ENCODE results near the gene PTDSS2.

The PTDSS2 gene

GRCh38 chr11:487571-488021 lies 37.5 kb downstream of the PTDSS2 start:
- H3K4me3 ChIP-seq (ENCODE audit: low read length) = no peak overlapping the region
- H3K36me3 ChIP-seq (ENCODE audit: control insufficient read depth, insufficient read depth, low read length) = no peaks in the 10 kb centered on the region
- peaks cover 7% of the 10 kb centered on the region for H3K4me1 ChIP-seq (ENCODE audit: control insufficient read depth, insufficient read depth, low read length)
- H3K9me3 ChIP-seq (ENCODE audit: control insufficient read depth, low read length) = no peaks in the 10 kb centered on the region
- no peaks in the 10 kb centered on the region for H3K27me3 ChIP-seq (ENCODE audit: control insufficient read depth, insufficient read depth, low read length)
- no peak overlapping the region for H3K9ac ChIP-seq (ENCODE audit: low read length)

DNA sequence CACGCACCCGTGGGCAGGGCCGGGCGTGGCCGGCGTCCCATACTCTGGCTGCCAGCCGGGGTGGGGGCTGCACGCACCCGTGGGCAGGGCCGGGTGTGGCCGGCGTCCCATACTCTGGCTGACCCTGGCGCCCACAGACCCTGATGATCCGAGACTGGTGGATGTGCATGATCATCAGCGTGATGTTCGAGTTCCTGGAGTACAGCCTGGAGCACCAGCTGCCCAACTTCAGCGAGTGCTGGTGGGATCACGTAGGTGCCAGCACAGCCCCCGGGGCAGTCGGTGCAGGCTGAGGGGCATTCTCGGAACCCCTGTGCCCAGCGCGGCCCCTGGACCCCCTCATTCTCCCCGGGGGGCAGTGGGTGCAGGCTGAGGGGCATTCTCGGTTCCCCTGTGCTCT lies 38.0 kb downstream of the PTDSS2 start:
- H3K4me1 ChIP-seq (ENCODE audit: control insufficient read depth, insufficient read depth, low read length) = peaks cover 7% of the 10 kb centered on the region
- H3K4me3 ChIP-seq (ENCODE audit: low read length) = no peak overlapping the region
- no peaks in the 10 kb centered on the region for H3K27me3 ChIP-seq (ENCODE audit: control insufficient read depth, insufficient read depth, low read length)
- H3K9me3 ChIP-seq (ENCODE audit: control insufficient read depth, low read length) = no peaks in the 10 kb centered on the region
- H3K36me3 ChIP-seq (ENCODE audit: control insufficient read depth, insufficient read depth, low read length) = no peaks in the 10 kb centered on the region
- no peak overlapping the region for H3K9ac ChIP-seq (ENCODE audit: low read length)

DNA sequence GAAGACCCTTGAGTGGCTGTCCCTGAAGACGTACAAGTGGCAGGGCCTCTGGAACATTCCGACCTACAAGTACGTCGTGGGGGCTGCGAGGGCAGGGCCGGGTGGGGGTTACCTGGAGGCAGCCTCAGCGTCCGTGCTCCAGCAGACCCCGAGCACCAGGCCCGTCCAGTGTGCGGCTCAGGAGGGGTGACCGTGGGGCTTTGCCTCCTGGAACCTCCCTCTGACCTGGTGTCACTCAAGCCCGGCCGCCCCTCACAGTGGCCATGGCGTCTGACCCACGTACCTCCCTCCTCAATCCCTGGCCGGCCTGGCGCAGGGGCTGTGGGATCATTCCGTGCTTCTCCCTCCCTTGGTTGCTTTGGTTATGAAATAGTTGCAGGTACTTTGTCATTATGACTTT lies 38.5 kb downstream of the PTDSS2 start:
- Histone ChIP-seq H3K9me3 (ENCODE audit: control insufficient read depth, low read length) (no peaks in the 10 kb centered on the region), H3K4me1 (ENCODE audit: control insufficient read depth, insufficient read depth, low read length) (peaks cover 7% of the 10 kb centered on the region), H3K36me3 (ENCODE audit: control insufficient read depth, insufficient read depth, low read length) (no peaks in the 10 kb centered on the region), H3K27me3 (ENCODE audit: control insufficient read depth, insufficient read depth, low read length) (no peaks in the 10 kb centered on the region), H3K4me3 (ENCODE audit: low read length) (no peak overlapping the region), H3K9ac (ENCODE audit: low read length) (no peak overlapping the region)

- H3K4me1 ChIP-seq (ENCODE audit: control insufficient read depth, insufficient read depth, low read length) = peaks cover 7% of the 10 kb centered on the region
- no peaks in the 10 kb centered on the region for H3K9me3 ChIP-seq (ENCODE audit: control insufficient read depth, low read length)
- H3K4me3 ChIP-seq (ENCODE audit: low read length) = no peak overlapping the region
- H3K9ac ChIP-seq (ENCODE audit: low read length) = no peak overlapping the region
- H3K36me3 ChIP-seq (ENCODE audit: control insufficient read depth, insufficient read depth, low read length) = no peaks in the 10 kb centered on the region
- H3K27me3 ChIP-seq (ENCODE audit: control insufficient read depth, insufficient read depth, low read length) = no peaks in the 10 kb centered on the region
These were observed 38.9 kb downstream of the PTDSS2 start for GRCh38 chr11:488992-489391.

DNA sequence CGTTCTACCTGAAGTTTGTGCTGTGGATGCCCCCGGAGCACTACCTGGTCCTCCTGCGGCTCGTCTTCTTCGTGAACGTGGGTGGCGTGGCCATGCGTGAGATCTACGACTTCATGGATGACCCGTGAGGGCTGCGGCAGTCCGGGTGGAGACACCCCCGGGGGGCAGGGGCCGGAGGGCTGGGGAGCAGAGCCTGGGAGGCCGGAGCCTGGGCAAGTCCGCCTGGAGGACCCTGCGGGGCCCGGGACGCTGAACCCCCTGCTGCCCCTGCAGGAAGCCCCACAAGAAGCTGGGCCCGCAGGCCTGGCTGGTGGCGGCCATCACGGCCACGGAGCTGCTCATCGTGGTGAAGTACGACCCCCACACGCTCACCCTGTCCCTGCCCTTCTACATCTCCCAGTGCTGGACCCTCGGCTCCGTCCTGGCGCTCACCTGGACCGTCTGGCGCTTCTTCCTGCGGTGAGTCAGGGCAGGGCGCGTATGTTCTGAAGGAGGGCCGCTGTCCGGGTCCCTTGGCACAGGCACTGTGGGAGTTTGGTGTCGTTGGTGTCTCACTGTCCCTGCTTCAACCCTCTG lies 39.6 kb downstream of the PTDSS2 start:
- H3K4me1 ChIP-seq (ENCODE audit: control insufficient read depth, insufficient read depth, low read length) = peaks cover 7% of the 10 kb centered on the region
- H3K4me3 ChIP-seq (ENCODE audit: low read length) = no peak overlapping the region
- H3K9ac ChIP-seq (ENCODE audit: low read length) = no peak overlapping the region
- H3K36me3 ChIP-seq (ENCODE audit: control insufficient read depth, insufficient read depth, low read length) = no peaks in the 10 kb centered on the region
- H3K9me3 ChIP-seq (ENCODE audit: control insufficient read depth, low read length) = no peaks in the 10 kb centered on the region
- H3K27me3 ChIP-seq (ENCODE audit: control insufficient read depth, insufficient read depth, low read length) = no peaks in the 10 kb centered on the region

DNA sequence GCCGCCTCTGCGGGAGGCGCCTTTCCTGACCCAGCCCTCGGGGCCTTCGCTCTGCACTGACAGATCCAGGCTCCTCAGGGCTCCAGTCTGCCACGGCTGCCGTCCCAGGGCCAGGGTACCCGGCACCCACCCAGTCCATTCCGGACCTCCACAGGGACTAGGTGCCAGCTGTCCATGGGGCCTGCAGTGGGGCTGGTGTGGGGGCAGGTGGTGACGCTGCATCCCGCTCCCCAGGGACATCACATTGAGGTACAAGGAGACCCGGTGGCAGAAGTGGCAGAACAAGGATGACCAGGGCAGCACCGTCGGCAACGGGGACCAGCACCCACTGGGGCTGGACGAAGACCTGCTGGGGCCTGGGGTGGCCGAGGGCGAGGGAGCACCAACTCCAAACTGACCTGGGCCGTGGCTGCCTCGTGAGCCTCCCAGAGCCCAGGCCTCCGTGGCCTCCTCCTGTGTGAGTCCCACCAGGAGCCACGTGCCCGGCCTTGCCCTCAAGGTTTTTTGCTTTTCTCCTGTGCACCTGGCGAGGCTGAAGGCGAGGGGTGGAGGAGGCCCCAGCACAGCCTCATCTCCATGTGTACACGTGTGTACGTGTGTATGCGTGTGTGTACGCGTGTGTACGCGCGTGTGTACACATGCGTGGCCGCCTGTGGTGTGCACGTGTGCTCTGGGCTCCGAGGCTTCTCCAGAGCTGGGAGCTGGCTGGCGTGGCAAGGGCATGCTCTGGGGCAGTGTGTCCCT lies 40.3 kb downstream of the PTDSS2 start:
- Histone ChIP-seq H3K4me1 (ENCODE audit: control insufficient read depth, insufficient read depth, low read length) (peaks cover 7% of the 10 kb centered on the region), H3K9me3 (ENCODE audit: control insufficient read depth, low read length) (no peaks in the 10 kb centered on the region), H3K4me3 (ENCODE audit: low read length) (no peak overlapping the region), H3K36me3 (ENCODE audit: control insufficient read depth, insufficient read depth, low read length) (no peaks in the 10 kb centered on the region), H3K9ac (ENCODE audit: low read length) (no peak overlapping the region), H3K27me3 (ENCODE audit: control insufficient read depth, insufficient read depth, low read length) (no peaks in the 10 kb centered on the region)

DNA sequence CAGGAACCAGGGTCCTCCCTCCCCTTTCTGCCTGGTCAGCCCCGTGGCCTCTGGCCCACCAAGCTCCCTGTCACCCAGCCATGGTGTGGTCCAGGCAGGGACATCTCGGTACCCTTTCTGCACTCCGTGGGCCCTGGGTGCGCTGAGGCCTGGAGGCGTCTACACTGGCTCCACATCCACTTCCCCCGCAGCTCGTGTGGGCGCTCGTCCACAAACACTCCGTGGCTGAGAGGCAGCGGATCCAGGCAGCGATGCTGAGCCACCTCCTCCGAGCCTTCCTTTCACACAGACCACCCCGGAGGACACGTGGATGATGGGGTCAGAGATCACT lies 40.8 kb downstream of the PTDSS2 start:
- Histone ChIP-seq H3K9ac (ENCODE audit: low read length) (no peak overlapping the region), H3K27me3 (ENCODE audit: control insufficient read depth, insufficient read depth, low read length) (no peaks in the 10 kb centered on the region), H3K9me3 (ENCODE audit: control insufficient read depth, low read length) (no peaks in the 10 kb centered on the region), H3K4me1 (ENCODE audit: control insufficient read depth, insufficient read depth, low read length) (peaks cover 7% of the 10 kb centered on the region), H3K36me3 (ENCODE audit: control insufficient read depth, insufficient read depth, low read length) (no peaks in the 10 kb centered on the region), H3K4me3 (ENCODE audit: low read length) (no peak overlapping the region)

DNA sequence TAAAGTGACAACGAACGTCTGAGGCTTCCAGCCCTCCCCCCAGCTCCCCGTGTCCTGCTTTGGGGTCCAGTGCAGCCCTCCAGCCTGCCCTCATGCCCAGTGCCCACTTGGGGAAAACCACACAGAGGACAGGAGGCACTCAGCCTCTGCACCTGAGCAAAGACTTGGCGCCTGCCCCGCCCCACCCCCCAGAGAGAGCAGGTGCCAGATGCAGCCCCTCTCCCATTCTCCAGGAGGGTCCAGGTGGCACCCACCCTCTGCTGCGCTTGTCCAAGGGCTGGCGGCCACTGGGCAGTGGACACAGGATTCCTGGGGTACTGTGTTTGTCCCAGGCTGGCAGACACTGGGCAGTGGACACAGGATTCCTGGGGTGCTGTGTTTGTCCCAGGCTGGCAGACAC lies 41.3 kb downstream of the PTDSS2 start:
- H3K4me3 ChIP-seq (ENCODE audit: low read length) = no peak overlapping the region
- no peaks in the 10 kb centered on the region for H3K36me3 ChIP-seq (ENCODE audit: control insufficient read depth, insufficient read depth, low read length)
- no peaks in the 10 kb centered on the region for H3K27me3 ChIP-seq (ENCODE audit: control insufficient read depth, insufficient read depth, low read length)
- H3K9me3 ChIP-seq (ENCODE audit: control insufficient read depth, low read length) = no peaks in the 10 kb centered on the region
- H3K9ac ChIP-seq (ENCODE audit: low read length) = no peak overlapping the region
- H3K4me1 ChIP-seq (ENCODE audit: control insufficient read depth, insufficient read depth, low read length) = peaks cover 7% of the 10 kb centered on the region

DNA sequence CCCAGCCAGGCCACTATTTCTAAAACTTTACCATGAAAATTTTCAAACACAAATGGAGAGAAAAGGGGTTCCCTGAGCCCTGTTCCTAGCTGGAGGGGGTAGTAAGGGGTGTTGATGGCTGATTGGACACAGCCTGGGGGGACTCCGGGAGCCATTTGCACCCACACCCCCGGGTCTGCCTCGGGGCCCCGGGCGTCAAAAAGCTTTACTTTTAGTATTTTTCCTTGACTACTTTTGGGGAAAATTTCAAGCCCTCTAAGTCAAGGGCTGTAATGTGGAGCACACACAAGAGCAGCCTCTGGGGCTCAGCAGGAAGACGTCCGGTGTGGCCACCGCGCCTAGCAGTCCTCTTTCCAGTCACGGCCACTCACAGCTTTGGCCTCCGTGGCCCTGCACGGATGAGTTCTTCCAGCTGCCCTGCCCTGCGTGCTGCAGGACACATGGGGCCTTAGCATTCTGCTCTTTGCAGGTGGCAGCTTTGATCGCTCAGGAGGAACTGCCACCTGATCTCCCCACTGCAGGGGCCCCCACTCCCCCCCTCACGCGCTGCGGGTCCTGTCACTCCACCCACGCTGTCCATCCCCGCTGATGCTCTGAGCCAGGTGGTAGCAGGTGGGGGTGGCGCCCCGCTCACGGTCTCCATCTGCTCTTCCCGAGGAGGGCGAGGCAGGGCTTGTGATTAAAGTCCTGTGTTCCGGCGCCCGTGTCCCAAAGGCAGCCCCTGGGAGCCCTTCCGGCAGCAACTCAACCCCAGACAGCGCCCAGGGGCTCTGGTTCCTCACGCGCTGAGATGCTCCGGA lies 42.5 kb downstream of the PTDSS2 start:
- peaks cover 4% of the 10 kb centered on the region for H3K4me1 ChIP-seq (ENCODE audit: control insufficient read depth, insufficient read depth, low read length)
- peaks cover 3% of the 10 kb centered on the region for H3K36me3 ChIP-seq (ENCODE audit: control insufficient read depth, insufficient read depth, low read length)
- no peaks in the 10 kb centered on the region for H3K9me3 ChIP-seq (ENCODE audit: control insufficient read depth, low read length)
- no peaks in the 10 kb centered on the region for H3K27me3 ChIP-seq (ENCODE audit: control insufficient read depth, insufficient read depth, low read length)
- H3K4me3 ChIP-seq (ENCODE audit: low read length) = no peak overlapping the region
- H3K9ac ChIP-seq (ENCODE audit: low read length) = no peak overlapping the region

GRCh38 chr11:494761-495536 lies 44.9 kb downstream of the PTDSS2 start:
- H3K9ac ChIP-seq (ENCODE audit: low read length) = no peak overlapping the region
- peaks cover 22% of the 10 kb centered on the region for H3K36me3 ChIP-seq (ENCODE audit: control insufficient read depth, insufficient read depth, low read length)
- H3K4me3 ChIP-seq (ENCODE audit: low read length) = no peak overlapping the region
- no peaks in the 10 kb centered on the region for H3K4me1 ChIP-seq (ENCODE audit: control insufficient read depth, insufficient read depth, low read length)
- no peaks in the 10 kb centered on the region for H3K9me3 ChIP-seq (ENCODE audit: control insufficient read depth, low read length)
- no peaks in the 10 kb centered on the region for H3K27me3 ChIP-seq (ENCODE audit: control insufficient read depth, insufficient read depth, low read length)

- H3K4me1 ChIP-seq (ENCODE audit: control insufficient read depth, insufficient read depth, low read length) = no peaks in the 10 kb centered on the region
- H3K36me3 ChIP-seq (ENCODE audit: control insufficient read depth, insufficient read depth, low read length) = peaks cover 25% of the 10 kb centered on the region
- H3K9ac ChIP-seq (ENCODE audit: low read length) = no peak overlapping the region
- no peaks in the 10 kb centered on the region for H3K27me3 ChIP-seq (ENCODE audit: control insufficient read depth, insufficient read depth, low read length)
- no peak overlapping the region for H3K4me3 ChIP-seq (ENCODE audit: low read length)
- H3K9me3 ChIP-seq (ENCODE audit: control insufficient read depth, low read length) = no peaks in the 10 kb centered on the region
These were observed 45.5 kb downstream of the PTDSS2 start for GRCh38 chr11:495537-495931.

Measured in mucosa of stomach (tissue), 1 donor.